DMS79 treated with DMSO at 0.1 percent for 48 hours (cell line): ENCODE results near the gene FAR2.
"Not testable (repeated sequence)": the region's sequence is repeated elsewhere in the genome, so short reads cannot be mapped to it uniquely, and the experiment has no call there.

Experiments used
- DNase-seq: peaks from one replicate; lab custom pipeline; 2025; lab: John Stamatoyannopoulos, UW

The FAR2 gene

DNA sequence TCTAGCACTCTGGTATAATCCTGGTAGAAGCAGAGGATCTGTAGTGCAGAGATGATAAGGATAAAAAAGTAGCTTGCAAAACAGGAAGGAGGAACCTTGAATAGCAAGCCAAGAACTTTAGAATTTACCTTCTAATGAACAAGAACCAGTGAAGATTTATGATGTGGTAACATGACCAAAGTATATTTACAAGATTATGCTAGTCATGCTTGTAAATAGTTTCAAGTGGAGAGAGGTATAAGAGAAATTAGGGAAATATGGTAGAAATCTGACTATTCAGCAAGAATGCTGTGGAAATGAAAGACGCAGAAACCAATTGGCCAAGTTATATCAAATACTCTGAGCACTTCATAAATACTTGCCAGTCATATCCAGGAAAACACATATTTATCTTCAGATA lies 184.1 kb downstream of the FAR2 start:
- no peak for DNase-seq

DNA sequence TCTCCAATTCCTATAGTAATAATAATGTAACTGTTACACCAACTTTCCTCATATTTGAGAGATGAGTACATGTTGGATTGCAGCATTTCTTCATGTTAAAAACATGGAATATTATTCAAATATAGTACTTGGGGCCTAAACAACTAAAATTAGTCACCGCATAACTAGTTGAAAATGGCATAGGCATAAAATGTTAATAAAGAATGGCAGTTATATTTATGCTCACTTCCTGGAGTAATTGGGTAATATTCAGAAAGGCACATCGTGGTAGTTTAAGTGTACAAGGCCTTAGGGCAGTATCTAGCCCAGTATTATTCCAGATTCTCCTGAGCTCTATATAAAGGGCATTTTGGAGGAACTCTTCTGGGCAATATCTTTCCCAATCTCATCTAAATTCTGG lies 185.9 kb downstream of the FAR2 start:
- no peak for DNase-seq

DNA sequence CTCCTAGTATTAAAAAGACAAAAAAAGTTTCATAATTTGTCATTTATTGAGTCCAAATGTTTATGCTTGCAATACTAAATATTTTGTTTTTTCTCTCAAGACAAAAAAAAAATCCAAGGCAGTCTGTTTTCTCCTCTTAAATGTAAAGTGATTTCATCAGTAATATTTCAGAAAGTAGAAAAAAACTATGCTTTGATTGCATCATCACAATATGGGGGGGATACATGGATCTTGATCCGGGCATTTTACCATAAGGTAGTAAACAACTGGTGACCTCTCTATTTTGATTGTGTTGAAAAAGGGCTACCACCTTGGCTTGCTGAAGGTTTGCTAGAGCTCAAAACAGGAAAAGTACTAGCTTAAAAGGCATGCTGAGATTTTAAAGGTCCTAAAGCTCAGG lies 188.2 kb downstream of the FAR2 start:
- no peak for DNase-seq

DNA sequence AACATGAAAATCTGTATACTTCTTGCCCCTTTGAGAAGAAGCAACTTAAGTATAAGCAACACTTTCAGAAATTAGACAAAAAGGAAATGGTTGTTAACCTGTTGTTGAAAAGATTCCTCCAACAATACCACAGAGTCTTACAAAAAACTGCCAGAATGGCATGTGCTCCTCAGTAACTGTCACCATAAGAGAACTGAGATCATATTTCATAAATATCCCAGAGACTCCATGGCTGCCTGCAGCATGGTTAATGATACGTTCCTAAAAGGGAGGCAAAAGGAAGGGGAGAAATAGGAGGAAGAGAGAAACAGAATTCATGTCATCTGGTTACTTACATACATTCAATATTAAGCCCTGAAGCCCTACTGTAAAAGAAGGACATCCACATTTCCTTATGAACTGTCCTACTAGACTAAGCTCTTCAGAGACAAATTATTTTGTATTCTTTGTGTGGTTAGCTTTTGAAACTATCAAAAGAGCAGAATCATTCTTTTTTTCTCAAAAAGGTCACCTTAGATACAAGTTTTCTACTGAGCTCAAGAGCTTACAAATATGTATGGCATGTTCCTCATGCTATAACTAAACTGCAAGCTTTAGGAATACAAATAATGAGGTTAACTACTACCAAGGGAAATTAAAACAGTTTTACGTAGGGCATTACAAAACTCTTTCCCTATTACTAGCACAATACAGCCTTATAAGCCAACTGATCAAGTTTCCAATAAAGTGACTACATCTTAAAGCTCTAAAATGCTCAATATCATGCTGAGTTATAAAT lies 194.1 kb downstream of the FAR2 start:
- DNase-seq = no peak

DNA sequence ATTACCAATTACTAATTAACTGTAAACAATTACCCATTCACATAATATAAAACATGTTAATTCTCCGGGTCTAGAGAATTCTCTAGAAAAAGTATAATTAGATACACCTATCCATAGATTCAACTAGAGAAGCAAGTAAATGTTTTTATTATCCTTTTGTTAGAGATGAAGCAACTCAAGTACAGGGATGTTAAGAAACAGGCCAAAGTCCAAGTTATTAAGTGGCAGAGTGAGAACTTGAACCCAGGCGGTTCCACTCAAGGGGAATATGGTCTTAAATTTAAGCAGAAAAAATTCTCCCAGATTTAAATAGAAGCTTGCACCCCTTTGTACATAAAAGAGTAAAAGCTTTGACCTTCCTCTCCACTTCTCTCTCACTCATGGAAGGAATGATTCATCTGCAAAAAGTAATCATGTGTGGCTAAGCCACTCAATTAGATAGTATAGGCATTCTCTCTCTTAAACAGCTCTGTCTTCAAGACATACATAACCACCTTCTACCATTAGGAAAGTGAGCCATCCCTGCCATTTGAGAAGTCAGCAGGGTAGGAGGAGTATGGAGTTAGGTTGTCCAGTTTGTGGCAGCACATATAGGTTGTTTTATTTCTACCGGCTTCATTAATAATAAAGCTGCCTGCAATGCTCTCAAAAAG lies 197.8 kb downstream of the FAR2 start:
- no peak for DNase-seq

DNA sequence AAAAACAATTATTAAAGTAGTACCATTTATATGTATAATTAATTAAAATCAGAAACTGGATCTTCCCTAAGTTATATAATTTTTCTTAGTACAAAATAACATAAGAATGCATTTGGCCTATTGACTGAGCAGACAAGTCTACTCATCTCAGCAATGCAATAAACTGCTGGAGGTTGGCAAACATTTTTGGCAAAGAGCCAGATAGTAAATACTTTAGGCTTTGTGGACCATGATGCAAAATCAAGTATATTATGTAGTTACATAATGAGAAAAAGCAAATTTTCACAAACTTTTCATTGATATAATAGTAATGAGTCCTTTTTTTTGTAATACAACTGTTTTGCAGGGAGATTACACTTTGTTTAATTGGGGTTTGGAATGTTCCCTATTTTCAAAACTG lies 201.0 kb downstream of the FAR2 start:
- DNase-seq = peak; percentile 53

DNA sequence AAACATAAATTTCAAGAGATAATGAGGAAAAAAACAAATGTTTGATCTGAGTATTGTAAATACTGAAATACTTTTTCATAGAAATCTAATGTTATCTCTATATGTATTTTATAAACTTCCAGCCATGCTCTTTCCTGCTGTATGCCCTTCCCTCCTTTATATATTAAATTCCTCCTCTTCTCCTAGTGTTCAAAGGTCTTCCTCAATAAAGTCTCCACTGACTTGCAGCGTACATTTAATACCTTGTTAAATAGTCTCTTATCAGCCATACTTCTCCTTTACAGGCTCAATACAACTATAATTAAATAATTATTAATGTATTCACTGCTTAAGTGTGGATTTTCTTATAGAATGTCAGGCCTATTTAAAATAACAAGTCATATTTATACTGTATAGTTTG lies 205.9 kb downstream of the FAR2 start:
- no peak for DNase-seq

DNA sequence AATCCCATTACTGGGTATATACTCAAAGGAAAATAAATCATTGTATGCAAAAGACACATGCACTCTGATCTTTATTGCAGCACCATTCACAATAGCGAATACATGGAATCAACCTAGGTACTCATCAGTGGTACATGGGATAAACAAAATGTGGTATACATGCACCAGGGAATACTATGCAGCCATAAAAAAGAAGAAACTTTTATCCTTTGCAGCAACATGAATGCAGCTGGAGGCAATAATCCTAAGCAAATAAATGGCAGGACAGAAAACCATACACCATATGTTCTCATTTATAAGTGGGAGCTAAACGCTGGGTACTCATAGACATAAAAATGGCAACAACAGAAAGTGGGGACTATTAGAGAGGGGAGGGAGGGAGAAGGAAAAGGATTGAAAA lies 216.0 kb downstream of the FAR2 start:
- no peak for DNase-seq

DNA sequence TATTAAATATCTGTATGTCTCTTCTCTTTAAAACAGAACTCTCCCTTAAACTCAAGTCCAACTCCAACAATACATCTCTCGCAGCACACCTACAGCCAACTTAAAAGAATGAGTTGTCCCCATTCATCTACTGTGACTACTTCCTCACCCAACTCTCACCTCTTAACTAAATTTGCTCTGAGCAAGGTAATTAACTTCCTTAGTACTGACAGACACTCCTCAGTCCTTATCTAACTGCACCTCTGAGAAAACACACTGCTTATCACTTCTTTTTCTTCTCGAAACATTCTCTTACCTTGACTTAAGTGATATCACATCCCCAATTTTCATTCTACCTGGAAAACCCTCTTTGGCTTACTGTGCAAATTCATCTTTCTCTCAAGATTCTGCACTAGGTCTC lies 224.9 kb downstream of the FAR2 start:
- no peak for DNase-seq

DNA sequence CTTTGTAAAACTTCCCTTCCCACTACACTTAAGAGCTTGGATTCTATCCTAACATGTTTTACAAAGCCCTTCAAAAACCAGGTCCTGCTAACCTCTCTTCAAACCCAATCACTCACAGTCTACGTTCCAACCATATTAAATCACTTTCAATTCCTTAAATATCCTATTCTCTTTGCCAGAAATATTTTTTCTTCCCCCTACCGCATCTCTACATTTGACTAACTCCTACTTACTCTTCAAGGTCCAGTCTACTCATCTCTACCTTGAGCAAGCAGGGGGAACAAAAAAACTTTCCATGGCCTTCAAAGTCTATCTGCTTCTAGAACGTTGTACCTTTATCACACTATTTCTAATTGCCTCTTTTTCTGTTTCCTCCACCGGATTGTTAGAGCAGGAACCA lies 225.8 kb downstream of the FAR2 start:
- DNase-seq = no peak

DNA sequence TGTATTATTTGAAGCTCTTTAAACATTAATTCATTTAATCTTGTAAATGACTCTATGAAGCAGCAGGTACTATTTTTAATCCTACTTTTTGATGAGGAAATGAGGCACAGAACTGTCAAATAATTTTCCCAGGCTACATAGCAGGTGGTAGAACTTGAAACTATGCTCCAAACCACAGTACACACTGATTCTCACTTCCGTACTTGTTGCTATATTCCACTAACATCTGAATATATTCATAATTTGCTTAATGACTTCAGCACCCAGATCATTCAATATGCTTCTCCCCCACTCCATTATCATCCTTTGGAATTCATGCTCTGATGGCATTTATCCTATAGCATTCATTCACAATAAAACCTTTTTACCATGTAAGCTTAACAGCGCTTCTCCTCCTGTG lies 227.0 kb downstream of the FAR2 start:
- no peak for DNase-seq

DNA sequence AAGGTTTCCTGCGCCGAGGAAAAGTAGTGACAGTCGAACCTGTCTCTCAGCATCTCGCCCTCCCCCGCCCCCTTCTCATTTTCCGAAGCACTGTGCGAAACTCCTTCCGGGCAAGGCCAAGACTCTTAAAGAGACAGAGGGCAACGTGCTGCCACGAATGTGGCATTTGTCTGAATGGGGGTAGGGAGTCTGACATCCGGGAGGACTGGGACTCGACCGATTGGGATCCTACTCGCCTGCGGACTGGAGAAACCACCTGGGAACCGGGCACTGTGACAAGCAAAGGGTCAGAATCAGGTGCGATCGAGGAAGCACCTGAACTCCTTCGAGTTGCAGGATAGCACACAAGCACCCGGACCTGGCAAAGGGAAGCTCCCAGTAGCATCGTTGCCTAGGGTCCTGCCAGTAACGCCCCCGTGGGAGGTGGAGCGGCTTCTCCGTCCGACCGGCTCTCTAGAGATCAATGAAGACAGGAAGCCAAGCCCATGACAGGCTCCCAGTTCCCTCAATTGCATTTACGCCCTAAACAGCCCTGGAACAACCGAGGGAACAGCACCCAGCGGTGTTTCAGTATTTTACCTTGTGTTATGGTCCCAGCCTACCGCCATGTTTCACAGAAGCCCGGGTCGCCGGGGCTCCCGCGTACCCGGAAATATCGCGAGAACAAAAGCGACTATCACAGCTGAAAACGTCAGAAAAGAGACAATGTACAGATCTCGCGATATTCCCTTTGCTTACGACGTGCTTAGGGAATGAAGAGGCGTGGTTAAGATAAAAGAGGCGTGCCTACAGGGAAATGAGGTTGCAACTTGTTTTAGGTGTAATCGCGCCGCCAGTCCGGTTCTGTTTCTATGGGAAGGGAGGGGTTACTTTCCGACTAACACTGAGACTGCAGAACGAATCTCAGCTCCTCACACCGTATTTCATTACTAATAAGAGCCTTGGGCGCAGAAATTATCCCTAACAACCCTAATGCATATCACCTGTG lies 231.8 kb downstream of the FAR2 start, which contains the start of gene ERGIC2:
Gene ERGIC2 (minus strand): TSS at position 637 of the 988 bp plus-strand sequence. CDS start 9,539 bp downstream, outside the sequence.
- DNase-seq = peak; percentile 100

DNA sequence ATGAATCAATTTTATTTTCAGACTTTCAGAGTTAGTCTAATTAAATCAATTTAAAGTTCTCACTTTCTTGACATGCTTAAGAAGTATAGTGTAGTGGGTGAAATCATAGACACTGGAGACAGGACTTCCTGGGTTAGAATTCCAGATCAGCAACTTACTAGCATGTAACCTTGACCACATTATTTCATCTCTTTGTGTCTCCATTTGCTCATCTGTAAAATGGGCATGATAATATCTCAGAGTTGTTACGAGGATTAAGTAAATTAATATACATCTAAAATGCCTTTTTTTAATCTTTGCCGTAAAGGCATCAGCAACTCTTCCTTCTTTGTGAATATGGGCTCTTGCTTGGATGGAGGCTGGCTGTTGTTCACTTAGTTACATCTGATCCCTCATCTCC lies 233.2 kb downstream of the FAR2 start:
- no peak for DNase-seq

DNA sequence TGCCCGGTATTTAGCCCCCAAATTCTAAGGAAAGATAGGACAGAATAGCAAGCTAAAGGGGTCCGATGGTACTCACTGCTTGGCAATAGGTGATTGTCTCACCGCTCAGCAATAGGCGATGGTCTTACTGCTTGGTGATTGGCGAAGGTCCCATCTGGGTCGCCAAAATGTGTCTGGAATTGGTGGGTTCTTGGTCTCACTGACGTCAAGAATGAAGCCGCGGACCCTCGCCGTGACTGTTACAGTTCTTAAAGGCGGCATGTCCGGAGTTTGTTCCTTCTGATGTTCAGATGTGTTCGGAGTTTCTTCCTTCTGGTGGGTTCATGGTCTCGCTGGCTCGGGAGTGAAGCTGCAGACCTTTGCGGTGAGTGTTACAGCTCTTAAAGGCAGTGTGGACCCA lies 236.1 kb downstream of the FAR2 start:
- DNase-seq = not testable (repeated sequence)
